OCI-M2 (cell line): Measurements from ENCODE around the gene H19.

ENCODE experiments used
- DNase-seq: peaks from one replicate; lab custom pipeline; 2025; ENCODE audit not compliant: unreplicated experiment; lab: John Stamatoyannopoulos, UW

The H19 gene

GRCh38 chr11:1947592-1948237 is 49.9 kb downstream of the H19 start:
- no peak for DNase-seq

GRCh38 chr11:1946812-1947484 is 50.7 kb downstream of the H19 start, which contains the start of gene MRPL23:
TSS of gene MRPL23 (plus strand) at chr11:1947332. CDS start at chr11:1947363, 31 bp downstream.
- DNase-seq, result no peak
